Measurements from ENCODE around the gene VAV2.

VAV2 gene

DNA sequence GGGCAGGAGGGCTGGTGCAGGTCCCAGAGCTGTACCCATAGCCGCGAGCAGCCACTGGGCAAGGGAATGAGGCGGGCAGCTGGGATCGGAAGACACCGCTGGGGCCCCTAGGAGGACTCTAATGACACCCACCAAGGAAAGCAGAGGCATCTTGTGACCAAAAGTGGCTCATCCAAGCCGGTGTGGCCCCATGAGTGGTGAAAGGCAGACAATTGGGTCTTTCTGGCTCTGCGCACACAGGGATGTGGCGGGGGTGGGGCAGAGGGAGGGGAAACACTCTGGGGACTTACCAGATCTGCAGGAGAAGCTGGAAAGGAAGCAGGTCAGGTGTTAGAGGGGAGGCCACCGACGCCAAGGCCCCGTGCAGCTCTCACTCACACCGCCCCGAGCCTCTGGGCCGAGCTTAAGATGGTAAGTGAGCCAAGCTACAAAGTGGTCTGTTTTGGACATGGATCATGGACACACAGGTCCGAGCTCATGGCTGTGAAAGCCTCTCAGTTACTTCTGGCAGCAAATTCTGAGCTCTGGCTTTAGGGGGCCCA, 211.6 kb downstream of the VAV2 start:
- peaks cover under 1% of the 10 kb centered on the region for H3K36me3 Mint-ChIP-seq (ENCODE audit: low read depth)
- no peak for DNase-seq
- H3K27ac Mint-ChIP-seq = no peak overlapping the region
- H3K9me3 Mint-ChIP-seq = no peaks in the 10 kb centered on the region
- no peaks in the 10 kb centered on the region for H3K27me3 Mint-ChIP-seq
- ATAC-seq = no peak
- no peak overlapping the region for H3K4me3 Mint-ChIP-seq
- peaks cover 3% of the 10 kb centered on the region for H3K4me1 Mint-ChIP-seq

- no peak for ATAC-seq
- Mint-ChIP-seq H3K36me3 (ENCODE audit: low read depth) (peaks cover 5% of the 10 kb centered on the region), H3K4me3 (no peak overlapping the region), H3K9me3 (no peaks in the 10 kb centered on the region), H3K4me1 (peaks cover 3% of the 10 kb centered on the region), H3K27ac (no peak overlapping the region), H3K27me3 (no peaks in the 10 kb centered on the region)
- DNase-seq = no peak
Observed at GRCh38 chr9:133779516-133780403, 212.4 kb downstream of the VAV2 start.

DNA sequence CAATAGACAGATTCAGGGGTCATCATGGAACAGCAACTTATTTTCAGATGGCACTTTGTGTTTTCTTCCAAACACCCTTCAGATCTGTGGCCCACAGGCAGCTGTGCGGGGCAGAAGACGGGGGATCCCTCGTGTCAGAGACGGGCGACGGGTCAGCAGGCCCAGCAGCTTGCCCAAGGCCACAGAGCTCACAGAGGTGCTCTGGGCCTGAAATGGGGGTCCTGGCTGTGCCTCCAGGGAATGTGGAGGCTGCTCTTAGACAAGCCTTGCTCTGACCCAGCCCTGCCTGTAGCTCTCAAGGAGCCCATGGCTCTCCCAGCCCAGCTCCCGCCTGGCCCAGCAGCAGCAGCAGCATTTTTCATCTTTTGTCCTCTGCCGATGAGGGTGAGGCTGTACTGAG, 213.0 kb downstream of the VAV2 start:
- DNase-seq = no peak
- Mint-ChIP-seq H3K27me3 (no peaks in the 10 kb centered on the region), H3K9me3 (no peaks in the 10 kb centered on the region), H3K36me3 (ENCODE audit: low read depth) (peaks cover 8% of the 10 kb centered on the region), H3K4me1 (peaks cover under 1% of the 10 kb centered on the region), H3K27ac (no peak overlapping the region), H3K4me3 (no peak overlapping the region)
- ATAC-seq = no peak

DNA sequence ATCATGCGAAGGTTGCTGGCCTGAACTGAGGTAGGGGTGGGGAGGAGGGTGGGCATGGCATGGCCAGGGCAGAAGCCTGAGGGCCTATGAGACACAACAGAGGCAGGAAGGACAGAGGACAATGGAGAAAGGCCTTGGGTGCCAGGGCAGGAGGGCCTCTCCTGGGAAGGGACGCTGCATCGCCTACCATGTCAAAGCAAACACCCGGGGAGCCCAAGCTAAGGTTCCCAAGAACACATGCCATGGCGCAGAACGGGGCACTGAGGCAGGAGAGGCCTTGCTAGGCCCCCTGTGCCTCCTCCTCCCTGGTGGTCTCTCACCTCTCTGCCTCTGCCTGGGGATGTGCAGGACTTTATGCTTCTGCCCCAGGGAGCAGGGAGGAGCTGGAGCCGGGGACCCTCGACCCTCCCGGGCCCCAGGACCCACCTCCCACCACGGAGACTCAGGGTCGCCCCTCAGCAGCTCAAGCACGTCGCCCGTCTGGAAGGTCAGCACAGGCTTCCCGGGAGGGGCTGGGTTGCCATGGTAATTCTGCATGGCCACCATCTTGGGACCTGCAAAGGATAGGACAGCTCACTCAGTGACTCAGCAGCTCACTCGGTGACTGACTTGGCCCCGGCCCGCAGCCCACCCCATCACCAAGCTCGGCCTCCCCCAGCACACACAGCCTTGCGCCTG, 213.6 kb downstream of the VAV2 start:
- peaks cover 9% of the 10 kb centered on the region for H3K36me3 Mint-ChIP-seq (ENCODE audit: low read depth)
- H3K27me3 Mint-ChIP-seq = no peaks in the 10 kb centered on the region
- no peak for DNase-seq
- no peak overlapping the region for H3K4me3 Mint-ChIP-seq
- ATAC-seq = no peak
- H3K4me1 Mint-ChIP-seq = no peaks in the 10 kb centered on the region
- H3K9me3 Mint-ChIP-seq = no peaks in the 10 kb centered on the region
- H3K27ac Mint-ChIP-seq = no peak overlapping the region

- ATAC-seq = no peak
Observed at GRCh38 chr9:133777871-133778270, 214.3 kb downstream of the VAV2 start.

DNA sequence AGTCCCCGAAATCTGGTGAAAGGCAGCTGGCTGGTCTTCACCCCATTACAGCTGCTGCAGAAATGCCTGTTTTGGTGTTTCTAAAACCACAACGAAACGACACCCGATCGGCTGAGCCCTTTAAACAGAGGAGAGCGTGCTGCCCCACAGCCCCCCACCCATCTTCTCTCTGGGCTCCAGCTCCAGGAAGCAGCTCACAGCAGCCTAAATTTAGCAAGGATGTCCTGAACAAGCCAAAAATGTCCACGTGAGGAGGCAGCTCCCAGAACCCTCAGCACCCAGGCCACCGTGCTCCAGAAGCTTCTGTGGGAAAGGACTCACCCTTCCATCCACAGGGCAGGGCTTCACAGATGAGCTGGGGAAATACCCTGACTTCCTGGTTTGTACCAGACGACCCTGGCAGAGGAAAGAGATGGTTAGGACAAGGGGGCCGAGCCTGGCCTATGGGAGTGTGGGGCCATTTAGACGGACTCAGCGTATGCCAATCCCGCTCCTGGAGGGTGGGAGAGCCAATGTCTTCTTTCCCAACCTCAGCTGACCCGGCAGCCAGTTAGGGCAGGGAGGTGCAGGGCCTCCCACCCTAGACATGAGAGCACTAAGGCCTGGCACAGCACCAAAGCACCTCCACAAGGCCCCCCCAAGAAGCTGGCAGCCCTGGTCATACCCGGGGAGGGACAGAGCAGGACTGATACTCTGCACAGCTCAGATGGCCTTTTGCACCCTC, 214.9 kb downstream of the VAV2 start:
- H3K27me3 Mint-ChIP-seq = no peaks in the 10 kb centered on the region
- no peak for DNase-seq
- no peak overlapping the region for H3K4me3 Mint-ChIP-seq
- peaks cover 9% of the 10 kb centered on the region for H3K36me3 Mint-ChIP-seq (ENCODE audit: low read depth)
- H3K27ac Mint-ChIP-seq = no peak overlapping the region
- no peaks in the 10 kb centered on the region for H3K9me3 Mint-ChIP-seq
- H3K4me1 Mint-ChIP-seq = no peaks in the 10 kb centered on the region
- no peak for ATAC-seq

More at GRCh38 chr9:133777871-133778270, 214.3 kb downstream of the VAV2 start:
- Mint-ChIP-seq H3K4me1 (no peaks in the 10 kb centered on the region), H3K36me3 (ENCODE audit: low read depth) (peaks cover 9% of the 10 kb centered on the region), H3K4me3 (no peak overlapping the region), H3K27me3 (no peaks in the 10 kb centered on the region), H3K27ac (no peak overlapping the region), H3K9me3 (no peaks in the 10 kb centered on the region)
- no peak for DNase-seq

DNA sequence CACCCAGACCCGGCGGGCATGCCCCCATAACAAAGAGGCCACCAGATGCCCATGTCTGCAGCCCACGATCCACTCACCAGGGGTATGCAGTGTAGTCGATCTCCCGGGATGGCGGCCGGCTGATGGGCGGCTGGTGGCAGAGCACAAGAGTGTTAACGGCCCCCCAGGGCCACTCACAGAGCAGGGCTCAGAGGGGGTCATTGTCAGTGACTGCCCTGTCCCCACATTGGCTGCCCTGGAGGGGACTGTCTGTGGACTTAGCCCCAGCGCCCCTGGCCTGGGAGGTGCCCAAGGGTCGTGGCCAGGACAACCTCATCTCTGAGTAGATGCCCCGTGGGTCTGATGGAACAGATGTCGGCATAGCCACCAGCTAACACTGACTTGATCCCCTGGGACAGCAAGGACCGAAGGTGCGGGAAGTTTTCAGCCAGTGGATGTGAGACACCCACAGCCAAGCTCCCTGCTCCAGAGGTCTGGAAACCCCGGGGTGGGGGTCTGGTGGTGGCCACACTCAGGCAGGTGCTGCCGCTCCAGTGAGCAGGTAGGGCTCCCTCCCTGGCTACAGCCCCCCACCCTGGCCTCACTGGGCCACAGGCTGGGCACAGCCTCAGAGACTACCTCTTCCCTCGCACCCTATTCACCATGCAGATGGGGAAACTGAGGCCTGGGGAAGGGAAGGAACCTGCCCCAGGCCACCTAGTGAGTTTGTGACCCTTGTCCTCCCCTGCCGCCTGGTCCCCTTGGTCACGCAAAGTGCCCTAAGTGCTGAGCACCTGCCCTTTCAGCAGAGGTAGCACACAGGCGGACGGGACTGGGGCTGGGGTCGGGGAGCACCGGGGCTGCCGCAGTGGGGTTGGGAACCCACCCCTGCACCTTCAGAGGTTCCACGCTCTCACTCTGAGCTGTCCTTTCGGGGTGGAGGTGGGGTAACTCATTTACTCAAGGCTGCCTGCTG, 215.9 kb downstream of the VAV2 start:
- no peaks in the 10 kb centered on the region for H3K4me1 Mint-ChIP-seq
- no peaks in the 10 kb centered on the region for H3K9me3 Mint-ChIP-seq
- no peak for DNase-seq
- H3K27me3 Mint-ChIP-seq = no peaks in the 10 kb centered on the region
- H3K4me3 Mint-ChIP-seq = no peak overlapping the region
- no peak overlapping the region for H3K27ac Mint-ChIP-seq
- ATAC-seq = no peak
- H3K36me3 Mint-ChIP-seq (ENCODE audit: low read depth) = peaks cover 9% of the 10 kb centered on the region

GRCh38 chr9:133775291-133775690, 216.8 kb downstream of the VAV2 start:
- peaks cover 9% of the 10 kb centered on the region for H3K36me3 Mint-ChIP-seq (ENCODE audit: low read depth)
- no peaks in the 10 kb centered on the region for H3K27me3 Mint-ChIP-seq
- no peak for ATAC-seq
- no peaks in the 10 kb centered on the region for H3K9me3 Mint-ChIP-seq
- no peaks in the 10 kb centered on the region for H3K4me1 Mint-ChIP-seq
- DNase-seq = no peak
- no peak overlapping the region for H3K4me3 Mint-ChIP-seq
- no peak overlapping the region for H3K27ac Mint-ChIP-seq

GRCh38 chr9:133774799-133775198, 217.3 kb downstream of the VAV2 start:
- no peaks in the 10 kb centered on the region for H3K4me1 Mint-ChIP-seq
- no peak overlapping the region for H3K4me3 Mint-ChIP-seq
- H3K27me3 Mint-ChIP-seq = no peaks in the 10 kb centered on the region
- peaks cover 9% of the 10 kb centered on the region for H3K36me3 Mint-ChIP-seq (ENCODE audit: low read depth)
- no peaks in the 10 kb centered on the region for H3K9me3 Mint-ChIP-seq
- ATAC-seq (no peak), DNase-seq (no peak)
- no peak overlapping the region for H3K27ac Mint-ChIP-seq

DNA sequence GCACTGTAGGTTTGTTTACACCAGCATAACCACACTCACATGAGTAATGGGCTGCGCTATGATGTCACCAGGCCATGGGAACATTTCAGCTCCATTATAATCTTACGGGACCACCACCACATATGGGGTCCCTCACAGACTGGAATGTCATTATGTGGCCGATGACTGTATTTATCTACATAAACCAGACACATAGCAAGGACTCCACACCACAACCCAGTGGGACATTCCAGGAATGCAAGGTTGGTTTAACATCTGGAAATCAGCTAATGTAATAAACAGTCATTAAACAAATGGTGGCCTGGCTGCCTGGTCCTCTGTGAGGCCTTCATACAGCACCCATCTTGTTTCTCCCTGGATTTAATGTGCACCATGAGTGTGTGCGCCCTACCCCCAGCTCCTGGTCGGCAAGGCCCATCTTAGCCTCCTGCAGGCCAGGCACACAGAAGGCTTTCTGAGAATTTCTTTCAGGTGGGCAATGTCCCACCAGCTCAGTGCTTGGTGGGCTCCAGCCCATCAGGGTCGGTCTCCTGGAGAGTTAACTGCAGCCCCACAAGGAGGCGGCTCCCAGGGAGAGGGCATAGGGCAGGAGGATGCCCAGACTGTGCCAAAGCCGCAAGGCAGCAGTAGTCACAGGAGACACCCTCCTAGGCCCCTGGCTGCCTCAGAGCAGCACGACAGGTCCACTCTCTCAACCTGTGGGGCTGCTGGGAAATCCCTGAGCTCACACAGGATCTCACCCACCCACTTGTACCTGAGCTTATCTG, 218.1 kb downstream of the VAV2 start:
- Mint-ChIP-seq H3K36me3 (ENCODE audit: low read depth) (peaks cover 9% of the 10 kb centered on the region), H3K4me1 (no peaks in the 10 kb centered on the region), H3K27me3 (no peaks in the 10 kb centered on the region), H3K4me3 (no peak overlapping the region), H3K9me3 (no peaks in the 10 kb centered on the region), H3K27ac (no peak overlapping the region)
- no peak for ATAC-seq
- DNase-seq = no peak

DNA sequence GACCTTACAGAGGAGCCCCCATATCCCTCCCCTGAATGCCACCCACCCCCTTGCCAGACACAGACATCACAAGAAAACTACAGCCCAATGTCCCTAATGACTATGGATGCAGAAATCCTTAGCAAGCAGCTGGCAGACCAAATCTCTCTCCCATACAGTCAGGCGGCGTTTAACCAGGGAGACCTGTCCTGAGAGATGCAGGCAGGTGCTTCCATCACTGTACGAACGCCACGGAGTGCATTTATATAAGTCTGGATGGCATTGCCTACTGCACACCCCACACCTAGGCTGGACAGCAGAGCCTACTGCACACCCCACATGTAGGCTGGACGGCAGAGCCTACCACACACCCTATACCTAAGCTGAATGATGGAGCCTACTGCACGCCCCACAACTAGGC, 219.5 kb downstream of the VAV2 start:
- DNase-seq (no peak), ATAC-seq (no peak)
- H3K27me3 Mint-ChIP-seq = no peaks in the 10 kb centered on the region
- H3K4me3 Mint-ChIP-seq = no peak overlapping the region
- H3K27ac Mint-ChIP-seq = no peak overlapping the region
- no peaks in the 10 kb centered on the region for H3K4me1 Mint-ChIP-seq
- no peaks in the 10 kb centered on the region for H3K9me3 Mint-ChIP-seq
- H3K36me3 Mint-ChIP-seq (ENCODE audit: low read depth) = peaks cover 11% of the 10 kb centered on the region

GRCh38 chr9:133771486-133772482, 220.3 kb downstream of the VAV2 start:
- ATAC-seq (no peak), DNase-seq (no peak)
- no peak overlapping the region for H3K4me3 Mint-ChIP-seq
- H3K4me1 Mint-ChIP-seq = no peaks in the 10 kb centered on the region
- no peaks in the 10 kb centered on the region for H3K27me3 Mint-ChIP-seq
- peaks cover 5% of the 10 kb centered on the region for H3K9me3 Mint-ChIP-seq
- no peak overlapping the region for H3K27ac Mint-ChIP-seq
- peaks cover 16% of the 10 kb centered on the region for H3K36me3 Mint-ChIP-seq (ENCODE audit: low read depth)
